ENCODE measurements around the gene AXIN1. TPM values are rescaled to one million over a fixed set of nuclear protein-coding genes. Genes with fewer than 3 reads are reported as not detected.

AXIN1 gene
- polyA plus RNA-seq, 1 experiment, result 3.5 TPM

- no peak for TF ChIP-seq CTCF (IDR thresholded peaks at IDR 0.05; ENCODE audit: low read depth, low read length)
- H3K27me3 ChIP-seq (ENCODE audit: control insufficient read depth, insufficient read depth, low read length), result no peaks in the 10 kb centered on the region
- no peak for DNase-seq (ENCODE audit: low read depth, low spot score)
- H3K4me3 ChIP-seq (ENCODE audit: low read depth, low read length), result no peak overlapping the region
- no peaks in the 10 kb centered on the region; the same call in 1 of the 2 replicates for H3K9me3 ChIP-seq (ENCODE audit: control insufficient read depth, insufficient read depth, low read length)
- ChIA-PET CTCF (no interaction called here), POLR2A (no interaction called here)
- H3K27ac ChIP-seq (ENCODE audit: low read depth, low read length), result no peak overlapping the region
These were observed 16.1 kb upstream of the AXIN1 start for GRCh38 chr16:368388-369158.

GRCh38 chr16:367333-367903, 14.9 kb upstream of the AXIN1 start:
- Histone ChIP-seq H3K9me3 (ENCODE audit: control insufficient read depth, insufficient read depth, low read length) (no peaks in the 10 kb centered on the region; the same call in 1 of the 2 replicates), H3K27me3 (ENCODE audit: control insufficient read depth, insufficient read depth, low read length) (no peaks in the 10 kb centered on the region), H3K4me3 (ENCODE audit: low read depth, low read length) (no peak overlapping the region), H3K27ac (ENCODE audit: low read depth, low read length) (no peak overlapping the region)
- ChIA-PET POLR2A (no interaction called here), CTCF (no interaction called here)
- no peak for TF ChIP-seq CTCF (IDR thresholded peaks at IDR 0.05; ENCODE audit: low read depth, low read length)
- DNase-seq (ENCODE audit: low read depth, low spot score), result no peak

GRCh38 chr16:366476-366875, 14.0 kb upstream of the AXIN1 start:
- no peak for TF ChIP-seq CTCF (IDR thresholded peaks at IDR 0.05; ENCODE audit: low read depth, low read length)
- H3K27ac ChIP-seq (ENCODE audit: low read depth, low read length), result no peak overlapping the region
- ChIA-PET POLR2A (no interaction called here), CTCF (no interaction called here)
- H3K27me3 ChIP-seq (ENCODE audit: control insufficient read depth, insufficient read depth, low read length), result no peaks in the 10 kb centered on the region
- H3K4me3 ChIP-seq (ENCODE audit: low read depth, low read length), result no peak overlapping the region
- H3K9me3 ChIP-seq (ENCODE audit: control insufficient read depth, insufficient read depth, low read length), result no peaks in the 10 kb centered on the region; the same call in 1 of the 2 replicates
- no peak for DNase-seq (ENCODE audit: low read depth, low spot score)

GRCh38 chr16:364595-365491, 12.3 kb upstream of the AXIN1 start:
- no peak for DNase-seq (ENCODE audit: low read depth, low spot score)
- Histone ChIP-seq H3K9me3 (ENCODE audit: control insufficient read depth, insufficient read depth, low read length) (no peaks in the 10 kb centered on the region; the same call in 1 of the 2 replicates), H3K27ac (ENCODE audit: low read depth, low read length) (no peak overlapping the region), H3K27me3 (ENCODE audit: control insufficient read depth, insufficient read depth, low read length) (no peaks in the 10 kb centered on the region), H3K4me3 (ENCODE audit: low read depth, low read length) (no peak overlapping the region)
- no peak for TF ChIP-seq CTCF (IDR thresholded peaks at IDR 0.05; ENCODE audit: low read depth, low read length)
- POLR2A ChIA-PET, result interaction anchor here (1.1 kb wide), 1 partner anchor 136 kb away, joined by 3 read pairs; the partner anchor contains the start of gene LUC7L
- CTCF ChIA-PET, result interaction anchor here (1.0 kb wide), 1 partner anchor 258 kb away, joined by 3 read pairs; no protein-coding TSS in a partner anchor
